Spleen (tissue), 7 donors: ENCODE data around the gene RPL18.

Source experiments
- CTCF ChIP-seq, 11 experiments: fragments of 200-600 bp in 7 of 11; fragments of 450-650 bp in 4 of 11; sonication (generic) in 4 of 11; IDR thresholded peaks in 8 of 11; conservative IDR thresholded peaks in 3 of 11; 1 replicate in 7 of 11; 2 replicates in 4 of 11; pipeline versions ENCODE4 v1.4.0 to v1.8.0; 2016 to 2021; ENCODE audit warnings: antibody characterized with exemption in 11 of 11, inconsistent platforms in 4 of 11, mild to moderate bottlenecking in 1 of 11
- POLR2A ChIP-seq, 3 donors: fragments of 450-650 bp; IDR thresholded peaks; one replicate each; pipeline ENCODE4 v1.5.1; 2017; ENCODE audit warnings: antibody characterized with exemption in 3 of 3, mild to moderate bottlenecking in 1 of 3
- POLR2AphosphoS5 ChIP-seq, 3 donors: sonication (generic); formaldehyde crosslinking; IDR thresholded peaks; one replicate each; pipeline ENCODE4 v1.5.1; 2017; ENCODE audit warnings: antibody characterized with exemption in 3 of 3
- donor health status: DM: no; HTN: no; CAD: no; lungs with moderate emphysema.
- donor health status: DM: no; HTN: no; CAD: no.
- donor health status: DM: no; HTN: no; CAD: no.

DNA sequence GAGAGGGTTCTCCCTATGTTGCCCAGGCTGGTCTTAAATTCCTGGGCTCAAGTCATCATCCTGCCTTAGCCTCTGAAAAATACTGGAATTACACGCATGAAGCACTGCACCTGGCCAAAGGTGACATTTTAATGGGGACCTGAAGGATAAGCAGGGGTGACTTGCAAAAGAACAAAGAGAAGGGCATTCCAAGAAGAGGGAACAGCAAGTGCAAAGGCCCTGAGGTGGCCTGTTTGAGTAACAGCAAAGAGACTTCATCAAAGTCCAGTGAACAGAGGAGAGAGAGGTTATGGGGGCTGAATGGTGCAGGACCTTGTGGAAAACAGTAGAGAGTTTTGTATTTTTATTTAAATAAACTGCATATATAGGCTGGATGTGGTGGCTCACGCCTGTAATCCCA is 22.9 kb upstream of the RPL18 start:
- TF ChIP-seq CTCF (IDR thresholded peaks at IDR 0.05 in 8 of 11, conservative IDR thresholded peaks at IDR 0.05 in 3 of 11) (no peak), POLR2AphosphoS5 (IDR thresholded peaks at IDR 0.05) (no peak), POLR2A (IDR thresholded peaks at IDR 0.05) (no peak)
